ENCODE measurements around the gene ELK3.

GRCh38 chr12:96313606-96314005 is 119.4 kb downstream of the ELK3 start:
- TF ChIP-seq CTCF (IDR thresholded peaks at IDR 0.05; ENCODE audit: control extremely low read depth in 1 of 3, insufficient read depth in 1 of 3, low read depth in 1 of 3, low read length in 3 of 3) (no peak), RAD21 (IDR thresholded peaks at IDR 0.05 in 1 of 2, conservative IDR thresholded peaks at IDR 0.05 in 1 of 2; ENCODE audit: low read depth in 2 of 2, low read length in 2 of 2) (no peak), EP300 (IDR thresholded peaks at IDR 0.05; ENCODE audit: borderline replicate concordance in 1 of 2, low read depth in 2 of 2, low read length in 2 of 2) (no peak), ZNF274 (IDR thresholded peaks at IDR 0.05; ENCODE audit: borderline replicate concordance, extremely low read depth, low read length) (no peak), MAX (IDR thresholded peaks at IDR 0.05) (no peak)
